ENCODE data around the gene TNFSF15. TPM values are rescaled to one million over a fixed set of nuclear protein-coding genes. Genes with fewer than 3 reads are reported as not detected.

The TNFSF15 gene
- total and polyA plus RNA-seq, 2 experiments from 2014 or later: 0.06 to 0.07 TPM

DNA sequence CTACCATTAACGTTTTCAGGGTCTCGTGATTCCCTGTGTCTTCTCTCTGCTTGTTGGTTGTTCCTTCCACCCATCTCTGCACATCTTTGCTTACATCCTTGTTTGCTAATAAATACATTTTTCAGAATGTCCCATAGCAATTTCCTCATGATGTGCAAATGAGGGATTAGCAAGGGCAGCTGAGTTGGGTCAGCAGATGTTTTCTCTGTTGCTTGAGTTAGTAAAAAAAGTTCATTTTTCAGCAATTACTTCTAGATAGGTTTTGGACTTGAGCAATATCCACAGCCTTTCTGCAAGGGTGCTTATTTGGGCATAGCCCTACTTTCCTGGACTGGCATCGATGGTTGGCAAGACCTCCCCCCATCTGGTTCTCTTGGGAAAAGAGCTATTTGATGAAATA, 4.8 kb upstream of the TNFSF15 start:
- Histone ChIP-seq H2AFZ (no peak overlapping the region), H3K4me1 (ENCODE audit: insufficient read depth) (peaks cover 18% of the 10 kb centered on the region), H3K4me2 (no peak overlapping the region), H3K4me3 (no peak overlapping the region), H4K20me1 (replicated peaks; ENCODE audit: insufficient read depth) (no peaks in the 10 kb centered on the region), H3K36me3 (ENCODE audit: insufficient read depth) (no peaks in the 10 kb centered on the region), H3F3A (replicated peaks; ENCODE audit: low read depth) (no peaks in the 10 kb centered on the region), H3K9me2 (ENCODE audit: insufficient read depth) (no peaks in the 10 kb centered on the region), H3K79me2 (replicated peaks; ENCODE audit: insufficient read depth) (no peaks in the 10 kb centered on the region), H3K27me3 (ENCODE audit: insufficient read depth) (no peaks in the 10 kb centered on the region), H3K27ac (ENCODE audit: low read depth) (no peak overlapping the region)
- ATAC-seq: no peak
- peaks cover 17% of the 10 kb centered on the region for H3K4me1 Mint-ChIP-seq
- no peaks in the 10 kb centered on the region for H3K9me3 Mint-ChIP-seq
- H3K4me3 Mint-ChIP-seq: no peak overlapping the region
- H3K36me3 Mint-ChIP-seq (ENCODE audit: low read depth): no peaks in the 10 kb centered on the region
- no peak for DNase-seq (ENCODE audit: low spot score)
- TF ChIP-seq, protein P1, sequence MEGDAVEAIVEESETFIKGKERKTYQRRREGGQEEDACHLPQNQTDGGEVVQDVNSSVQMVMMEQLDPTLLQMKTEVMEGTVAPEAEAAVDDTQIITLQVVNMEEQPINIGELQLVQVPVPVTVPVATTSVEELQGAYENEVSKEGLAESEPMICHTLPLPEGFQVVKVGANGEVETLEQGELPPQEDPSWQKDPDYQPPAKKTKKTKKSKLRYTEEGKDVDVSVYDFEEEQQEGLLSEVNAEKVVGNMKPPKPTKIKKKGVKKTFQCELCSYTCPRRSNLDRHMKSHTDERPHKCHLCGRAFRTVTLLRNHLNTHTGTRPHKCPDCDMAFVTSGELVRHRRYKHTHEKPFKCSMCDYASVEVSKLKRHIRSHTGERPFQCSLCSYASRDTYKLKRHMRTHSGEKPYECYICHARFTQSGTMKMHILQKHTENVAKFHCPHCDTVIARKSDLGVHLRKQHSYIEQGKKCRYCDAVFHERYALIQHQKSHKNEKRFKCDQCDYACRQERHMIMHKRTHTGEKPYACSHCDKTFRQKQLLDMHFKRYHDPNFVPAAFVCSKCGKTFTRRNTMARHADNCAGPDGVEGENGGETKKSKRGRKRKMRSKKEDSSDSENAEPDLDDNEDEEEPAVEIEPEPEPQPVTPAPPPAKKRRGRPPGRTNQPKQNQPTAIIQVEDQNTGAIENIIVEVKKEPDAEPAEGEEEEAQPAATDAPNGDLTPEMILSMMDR (conservative IDR thresholded peaks at IDR 0.05; ENCODE audit: low read depth in 2 of 2): no peak
- no peak for TF ChIP-seq ZNF331 (CRISPR knock-in tag; IDR thresholded peaks at IDR 0.05; ENCODE audit: low read depth)
- no peak for TF ChIP-seq CREB1 (CRISPR knock-in tag; IDR thresholded peaks at IDR 0.05; ENCODE audit: low read depth)
- no peak for TF ChIP-seq ZNF114 (CRISPR knock-in tag; IDR thresholded peaks at IDR 0.05)
- no peak for TF ChIP-seq NANOG (IDR thresholded peaks at IDR 0.05; ENCODE audit: borderline replicate concordance)
- no peak for TF ChIP-seq JUNB (IDR thresholded peaks at IDR 0.05; ENCODE audit: unreplicated experiment)
- no peak for TF ChIP-seq EZH2phosphoT487 (IDR thresholded peaks at IDR 0.05; ENCODE audit: unreplicated experiment)
- TF ChIP-seq, protein P2, sequence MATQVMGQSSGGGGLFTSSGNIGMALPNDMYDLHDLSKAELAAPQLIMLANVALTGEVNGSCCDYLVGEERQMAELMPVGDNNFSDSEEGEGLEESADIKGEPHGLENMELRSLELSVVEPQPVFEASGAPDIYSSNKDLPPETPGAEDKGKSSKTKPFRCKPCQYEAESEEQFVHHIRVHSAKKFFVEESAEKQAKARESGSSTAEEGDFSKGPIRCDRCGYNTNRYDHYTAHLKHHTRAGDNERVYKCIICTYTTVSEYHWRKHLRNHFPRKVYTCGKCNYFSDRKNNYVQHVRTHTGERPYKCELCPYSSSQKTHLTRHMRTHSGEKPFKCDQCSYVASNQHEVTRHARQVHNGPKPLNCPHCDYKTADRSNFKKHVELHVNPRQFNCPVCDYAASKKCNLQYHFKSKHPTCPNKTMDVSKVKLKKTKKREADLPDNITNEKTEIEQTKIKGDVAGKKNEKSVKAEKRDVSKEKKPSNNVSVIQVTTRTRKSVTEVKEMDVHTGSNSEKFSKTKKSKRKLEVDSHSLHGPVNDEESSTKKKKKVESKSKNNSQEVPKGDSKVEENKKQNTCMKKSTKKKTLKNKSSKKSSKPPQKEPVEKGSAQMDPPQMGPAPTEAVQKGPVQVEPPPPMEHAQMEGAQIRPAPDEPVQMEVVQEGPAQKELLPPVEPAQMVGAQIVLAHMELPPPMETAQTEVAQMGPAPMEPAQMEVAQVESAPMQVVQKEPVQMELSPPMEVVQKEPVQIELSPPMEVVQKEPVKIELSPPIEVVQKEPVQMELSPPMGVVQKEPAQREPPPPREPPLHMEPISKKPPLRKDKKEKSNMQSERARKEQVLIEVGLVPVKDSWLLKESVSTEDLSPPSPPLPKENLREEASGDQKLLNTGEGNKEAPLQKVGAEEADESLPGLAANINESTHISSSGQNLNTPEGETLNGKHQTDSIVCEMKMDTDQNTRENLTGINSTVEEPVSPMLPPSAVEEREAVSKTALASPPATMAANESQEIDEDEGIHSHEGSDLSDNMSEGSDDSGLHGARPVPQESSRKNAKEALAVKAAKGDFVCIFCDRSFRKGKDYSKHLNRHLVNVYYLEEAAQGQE (IDR thresholded peaks at IDR 0.05; ENCODE audit: unreplicated experiment): no peak
- TF ChIP-seq, protein P3, sequence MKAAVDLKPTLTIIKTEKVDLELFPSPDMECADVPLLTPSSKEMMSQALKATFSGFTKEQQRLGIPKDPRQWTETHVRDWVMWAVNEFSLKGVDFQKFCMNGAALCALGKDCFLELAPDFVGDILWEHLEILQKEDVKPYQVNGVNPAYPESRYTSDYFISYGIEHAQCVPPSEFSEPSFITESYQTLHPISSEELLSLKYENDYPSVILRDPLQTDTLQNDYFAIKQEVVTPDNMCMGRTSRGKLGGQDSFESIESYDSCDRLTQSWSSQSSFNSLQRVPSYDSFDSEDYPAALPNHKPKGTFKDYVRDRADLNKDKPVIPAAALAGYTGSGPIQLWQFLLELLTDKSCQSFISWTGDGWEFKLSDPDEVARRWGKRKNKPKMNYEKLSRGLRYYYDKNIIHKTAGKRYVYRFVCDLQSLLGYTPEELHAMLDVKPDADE (IDR thresholded peaks at IDR 0.05): no peak
- TF ChIP-seq POLR2AphosphoS5 (IDR thresholded peaks at IDR 0.05; ENCODE audit: low read depth): no peak
- no peak for TF ChIP-seq EZH2 (IDR thresholded peaks at IDR 0.05; ENCODE audit: low read depth, unreplicated experiment)
- TF ChIP-seq, protein P4, sequence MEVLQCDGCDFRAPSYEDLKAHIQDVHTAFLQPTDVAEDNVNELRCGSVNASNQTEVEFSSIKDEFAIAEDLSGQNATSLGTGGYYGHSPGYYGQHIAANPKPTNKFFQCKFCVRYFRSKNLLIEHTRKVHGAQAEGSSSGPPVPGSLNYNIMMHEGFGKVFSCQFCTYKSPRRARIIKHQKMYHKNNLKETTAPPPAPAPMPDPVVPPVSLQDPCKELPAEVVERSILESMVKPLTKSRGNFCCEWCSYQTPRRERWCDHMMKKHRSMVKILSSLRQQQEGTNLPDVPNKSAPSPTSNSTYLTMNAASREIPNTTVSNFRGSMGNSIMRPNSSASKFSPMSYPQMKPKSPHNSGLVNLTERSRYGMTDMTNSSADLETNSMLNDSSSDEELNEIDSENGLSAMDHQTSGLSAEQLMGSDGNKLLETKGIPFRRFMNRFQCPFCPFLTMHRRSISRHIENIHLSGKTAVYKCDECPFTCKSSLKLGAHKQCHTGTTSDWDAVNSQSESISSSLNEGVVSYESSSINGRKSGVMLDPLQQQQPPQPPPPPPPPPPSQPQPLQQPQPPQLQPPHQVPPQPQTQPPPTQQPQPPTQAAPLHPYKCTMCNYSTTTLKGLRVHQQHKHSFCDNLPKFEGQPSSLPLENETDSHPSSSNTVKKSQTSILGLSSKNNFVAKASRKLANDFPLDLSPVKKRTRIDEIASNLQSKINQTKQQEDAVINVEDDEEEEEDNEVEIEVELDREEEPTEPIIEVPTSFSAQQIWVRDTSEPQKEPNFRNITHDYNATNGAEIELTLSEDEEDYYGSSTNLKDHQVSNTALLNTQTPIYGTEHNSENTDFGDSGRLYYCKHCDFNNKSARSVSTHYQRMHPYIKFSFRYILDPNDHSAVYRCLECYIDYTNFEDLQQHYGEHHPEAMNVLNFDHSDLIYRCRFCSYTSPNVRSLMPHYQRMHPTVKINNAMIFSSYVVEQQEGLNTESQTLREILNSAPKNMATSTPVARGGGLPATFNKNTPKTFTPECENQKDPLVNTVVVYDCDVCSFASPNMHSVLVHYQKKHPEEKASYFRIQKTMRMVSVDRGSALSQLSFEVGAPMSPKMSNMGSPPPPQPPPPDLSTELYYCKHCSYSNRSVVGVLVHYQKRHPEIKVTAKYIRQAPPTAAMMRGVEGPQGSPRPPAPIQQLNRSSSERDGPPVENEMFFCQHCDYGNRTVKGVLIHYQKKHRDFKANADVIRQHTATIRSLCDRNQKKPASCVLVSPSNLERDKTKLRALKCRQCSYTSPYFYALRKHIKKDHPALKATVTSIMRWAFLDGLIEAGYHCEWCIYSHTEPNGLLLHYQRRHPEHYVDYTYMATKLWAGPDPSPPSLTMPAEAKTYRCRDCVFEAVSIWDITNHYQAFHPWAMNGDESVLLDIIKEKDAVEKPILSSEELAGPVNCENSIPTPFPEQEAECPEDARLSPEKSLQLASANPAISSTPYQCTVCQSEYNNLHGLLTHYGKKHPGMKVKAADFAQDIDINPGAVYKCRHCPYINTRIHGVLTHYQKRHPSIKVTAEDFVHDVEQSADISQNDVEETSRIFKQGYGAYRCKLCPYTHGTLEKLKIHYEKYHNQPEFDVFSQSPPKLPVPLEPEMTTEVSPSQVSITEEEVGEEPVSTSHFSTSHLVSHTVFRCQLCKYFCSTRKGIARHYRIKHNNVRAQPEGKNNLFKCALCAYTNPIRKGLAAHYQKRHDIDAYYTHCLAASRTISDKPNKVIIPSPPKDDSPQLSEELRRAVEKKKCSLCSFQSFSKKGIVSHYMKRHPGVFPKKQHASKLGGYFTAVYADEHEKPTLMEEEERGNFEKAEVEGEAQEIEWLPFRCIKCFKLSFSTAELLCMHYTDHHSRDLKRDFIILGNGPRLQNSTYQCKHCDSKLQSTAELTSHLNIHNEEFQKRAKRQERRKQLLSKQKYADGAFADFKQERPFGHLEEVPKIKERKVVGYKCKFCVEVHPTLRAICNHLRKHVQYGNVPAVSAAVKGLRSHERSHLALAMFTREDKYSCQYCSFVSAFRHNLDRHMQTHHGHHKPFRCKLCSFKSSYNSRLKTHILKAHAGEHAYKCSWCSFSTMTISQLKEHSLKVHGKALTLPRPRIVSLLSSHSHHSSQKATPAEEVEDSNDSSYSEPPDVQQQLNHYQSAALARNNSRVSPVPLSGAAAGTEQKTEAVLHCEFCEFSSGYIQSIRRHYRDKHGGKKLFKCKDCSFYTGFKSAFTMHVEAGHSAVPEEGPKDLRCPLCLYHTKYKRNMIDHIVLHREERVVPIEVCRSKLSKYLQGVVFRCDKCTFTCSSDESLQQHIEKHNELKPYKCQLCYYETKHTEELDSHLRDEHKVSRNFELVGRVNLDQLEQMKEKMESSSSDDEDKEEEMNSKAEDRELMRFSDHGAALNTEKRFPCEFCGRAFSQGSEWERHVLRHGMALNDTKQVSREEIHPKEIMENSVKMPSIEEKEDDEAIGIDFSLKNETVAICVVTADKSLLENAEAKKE (CRISPR knock-in tag; IDR thresholded peaks at IDR 0.05): no peak
- TF ChIP-seq STAT1 (IDR thresholded peaks at IDR 0.05; ENCODE audit: unreplicated experiment): no peak
- peaks cover 5% of the 10 kb centered on the region for H3K27me3 Mint-ChIP-seq (ENCODE audit: insufficient read depth, low read depth, poor library complexity)
- no peak overlapping the region for H3K27ac Mint-ChIP-seq

Measured in GM23338 (cell line).